ENCODE data around the gene MAGED2. TPM values are rescaled to one million over a fixed set of nuclear protein-coding genes. Genes with fewer than 3 reads are reported as not detected.
"Not testable (repeated sequence)": the region's sequence is repeated elsewhere in the genome, so short reads cannot be mapped to it uniquely, and the experiment has no call there.

MAGED2 gene
- total RNA-seq, 1 experiment from 2014 or later: 102 TPM

GRCh38 chrX:54826598-54826997 is 19.1 kb downstream of the MAGED2 start:
- ChIA-PET POLR2A (ENCODE audit: low non-redundant PET) (no interaction called here), CTCF (no interaction called here)
- no TSS peak for BruUV-seq (replicated peaks)
- H3K36me3 ChIP-seq (ENCODE audit: insufficient read depth, low read length, poor library complexity, severe bottlenecking): no peaks in the 10 kb centered on the region
- TF ChIP-seq, protein P1, sequence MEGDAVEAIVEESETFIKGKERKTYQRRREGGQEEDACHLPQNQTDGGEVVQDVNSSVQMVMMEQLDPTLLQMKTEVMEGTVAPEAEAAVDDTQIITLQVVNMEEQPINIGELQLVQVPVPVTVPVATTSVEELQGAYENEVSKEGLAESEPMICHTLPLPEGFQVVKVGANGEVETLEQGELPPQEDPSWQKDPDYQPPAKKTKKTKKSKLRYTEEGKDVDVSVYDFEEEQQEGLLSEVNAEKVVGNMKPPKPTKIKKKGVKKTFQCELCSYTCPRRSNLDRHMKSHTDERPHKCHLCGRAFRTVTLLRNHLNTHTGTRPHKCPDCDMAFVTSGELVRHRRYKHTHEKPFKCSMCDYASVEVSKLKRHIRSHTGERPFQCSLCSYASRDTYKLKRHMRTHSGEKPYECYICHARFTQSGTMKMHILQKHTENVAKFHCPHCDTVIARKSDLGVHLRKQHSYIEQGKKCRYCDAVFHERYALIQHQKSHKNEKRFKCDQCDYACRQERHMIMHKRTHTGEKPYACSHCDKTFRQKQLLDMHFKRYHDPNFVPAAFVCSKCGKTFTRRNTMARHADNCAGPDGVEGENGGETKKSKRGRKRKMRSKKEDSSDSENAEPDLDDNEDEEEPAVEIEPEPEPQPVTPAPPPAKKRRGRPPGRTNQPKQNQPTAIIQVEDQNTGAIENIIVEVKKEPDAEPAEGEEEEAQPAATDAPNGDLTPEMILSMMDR (conservative IDR thresholded peaks at IDR 0.05; ENCODE audit: low read depth, low read length): no peak
- TF ChIP-seq EZH2 (IDR thresholded peaks at IDR 0.05; ENCODE audit: borderline replicate concordance, low read depth, low read length, poor library complexity, severe bottlenecking): no peak
- intact Hi-C loops (cut with micrococcal nuclease; ENCODE audit: unreplicated experiment): no loop called here
- H3K4me1 ChIP-seq (ENCODE audit: insufficient read depth, low read length, poor library complexity, severe bottlenecking): no peaks in the 10 kb centered on the region
- no peak for DNase-seq (ENCODE audit: low spot score)
- no peak overlapping the region for H3K4me3 ChIP-seq (ENCODE audit: low read depth, low read length, poor library complexity, severe bottlenecking)
- no peak overlapping the region for H3K27ac ChIP-seq (ENCODE audit: low read depth, low read length, poor library complexity, severe bottlenecking)
- H3K27me3 ChIP-seq (replicated peaks; ENCODE audit: insufficient read depth, low read depth, low read length, poor library complexity): no peaks in the 10 kb centered on the region
- no peaks in the 10 kb centered on the region for H3K9me3 ChIP-seq (ENCODE audit: low read depth, low read length, poor library complexity, severe bottlenecking)

DNA sequence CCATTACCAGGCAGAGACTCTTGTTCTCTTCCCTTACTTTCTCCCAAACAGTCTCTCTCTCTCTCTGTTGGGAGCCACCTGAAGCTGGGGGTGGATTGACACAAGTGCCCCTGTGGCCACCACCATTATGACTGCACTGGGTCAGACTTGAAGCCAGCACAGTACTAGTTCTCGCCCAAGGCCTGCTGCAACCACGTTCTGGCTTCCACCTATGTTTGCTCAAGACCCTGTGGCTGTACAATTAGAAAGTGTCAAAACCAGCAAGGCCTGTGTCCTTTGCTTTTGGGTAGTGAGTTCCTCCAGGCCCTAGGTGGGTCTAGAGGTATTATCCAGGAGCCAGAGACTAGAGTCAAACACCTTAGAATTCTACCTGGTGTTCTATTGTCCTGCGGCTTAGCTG is 31.0 kb downstream of the MAGED2 start:
- no peaks in the 10 kb centered on the region for H3K36me3 ChIP-seq (ENCODE audit: insufficient read depth, low read length, poor library complexity, severe bottlenecking)
- no peak for DNase-seq (ENCODE audit: low spot score)
- no peak overlapping the region for H3K4me3 ChIP-seq (ENCODE audit: low read depth, low read length, poor library complexity, severe bottlenecking)
- H3K27ac ChIP-seq (ENCODE audit: low read depth, low read length, poor library complexity, severe bottlenecking): no peak overlapping the region
- BruUV-seq (replicated peaks): no TSS peak
- H3K4me1 ChIP-seq (ENCODE audit: insufficient read depth, low read length, poor library complexity, severe bottlenecking): no peaks in the 10 kb centered on the region
- ChIA-PET CTCF (no interaction called here), POLR2A (ENCODE audit: low non-redundant PET) (no interaction called here)
- H3K9me3 ChIP-seq (ENCODE audit: low read depth, low read length, poor library complexity, severe bottlenecking): no peaks in the 10 kb centered on the region
- H3K27me3 ChIP-seq (replicated peaks; ENCODE audit: insufficient read depth, low read depth, low read length, poor library complexity): no peaks in the 10 kb centered on the region
- intact Hi-C loops (cut with micrococcal nuclease; ENCODE audit: unreplicated experiment): no loop called here
- no peak for TF ChIP-seq EZH2 (IDR thresholded peaks at IDR 0.05; ENCODE audit: borderline replicate concordance, low read depth, low read length, poor library complexity, severe bottlenecking)
- TF ChIP-seq, protein P1 (conservative IDR thresholded peaks at IDR 0.05; ENCODE audit: low read depth, low read length): no peak

- intact Hi-C loops (cut with micrococcal nuclease; ENCODE audit: unreplicated experiment); H3K4me3 ChIP-seq (ENCODE audit: low read depth, low read length, poor library complexity, severe bottlenecking); H3K27ac ChIP-seq (ENCODE audit: low read depth, low read length, poor library complexity, severe bottlenecking); H3K9me3 ChIP-seq (ENCODE audit: low read depth, low read length, poor library complexity, severe bottlenecking); CTCF ChIA-PET; H3K36me3 ChIP-seq (ENCODE audit: insufficient read depth, low read length, poor library complexity, severe bottlenecking); DNase-seq (ENCODE audit: low spot score); POLR2A ChIA-PET (ENCODE audit: low non-redundant PET); H3K4me1 ChIP-seq (ENCODE audit: insufficient read depth, low read length, poor library complexity, severe bottlenecking); H3K27me3 ChIP-seq (replicated peaks; ENCODE audit: insufficient read depth, low read depth, low read length, poor library complexity); BruUV-seq (replicated peaks): not testable (repeated sequence)
Measured at GRCh38 chrX:54841184-54841874, 33.8 kb downstream of the MAGED2 start.

- BruUV-seq (replicated peaks): no TSS peak
- no peaks in the 10 kb centered on the region for H3K27me3 ChIP-seq (replicated peaks; ENCODE audit: insufficient read depth, low read depth, low read length, poor library complexity)
- H3K9me3 ChIP-seq (ENCODE audit: low read depth, low read length, poor library complexity, severe bottlenecking): no peaks in the 10 kb centered on the region
- TF ChIP-seq EZH2 (IDR thresholded peaks at IDR 0.05; ENCODE audit: borderline replicate concordance, low read depth, low read length, poor library complexity, severe bottlenecking): no peak
- TF ChIP-seq, protein P1 (conservative IDR thresholded peaks at IDR 0.05; ENCODE audit: low read depth, low read length): no peak
- CTCF ChIA-PET: no interaction called here
- H3K4me3 ChIP-seq (ENCODE audit: low read depth, low read length, poor library complexity, severe bottlenecking): no peak overlapping the region
- DNase-seq (ENCODE audit: low spot score): no peak
- intact Hi-C loops (cut with micrococcal nuclease; ENCODE audit: unreplicated experiment): no loop called here
- no peaks in the 10 kb centered on the region for H3K36me3 ChIP-seq (ENCODE audit: insufficient read depth, low read length, poor library complexity, severe bottlenecking)
- POLR2A ChIA-PET (ENCODE audit: low non-redundant PET): no interaction called here
- no peak overlapping the region for H3K27ac ChIP-seq (ENCODE audit: low read depth, low read length, poor library complexity, severe bottlenecking)
- no peaks in the 10 kb centered on the region for H3K4me1 ChIP-seq (ENCODE audit: insufficient read depth, low read length, poor library complexity, severe bottlenecking)
Measured at GRCh38 chrX:54842607-54843006, 35.1 kb downstream of the MAGED2 start.
